Measurements from ENCODE around the gene RITA1. TPM values are rescaled to one million over a fixed set of nuclear protein-coding genes. Genes with fewer than 3 reads are reported as not detected.
A peak's percentile ranks its signal among the peaks of the same experiment; 100 is the strongest.

Gene RITA1
- total and polyA plus RNA-seq, 4 donors = 10.6 to 18.1 (median 14.9) TPM

DNA sequence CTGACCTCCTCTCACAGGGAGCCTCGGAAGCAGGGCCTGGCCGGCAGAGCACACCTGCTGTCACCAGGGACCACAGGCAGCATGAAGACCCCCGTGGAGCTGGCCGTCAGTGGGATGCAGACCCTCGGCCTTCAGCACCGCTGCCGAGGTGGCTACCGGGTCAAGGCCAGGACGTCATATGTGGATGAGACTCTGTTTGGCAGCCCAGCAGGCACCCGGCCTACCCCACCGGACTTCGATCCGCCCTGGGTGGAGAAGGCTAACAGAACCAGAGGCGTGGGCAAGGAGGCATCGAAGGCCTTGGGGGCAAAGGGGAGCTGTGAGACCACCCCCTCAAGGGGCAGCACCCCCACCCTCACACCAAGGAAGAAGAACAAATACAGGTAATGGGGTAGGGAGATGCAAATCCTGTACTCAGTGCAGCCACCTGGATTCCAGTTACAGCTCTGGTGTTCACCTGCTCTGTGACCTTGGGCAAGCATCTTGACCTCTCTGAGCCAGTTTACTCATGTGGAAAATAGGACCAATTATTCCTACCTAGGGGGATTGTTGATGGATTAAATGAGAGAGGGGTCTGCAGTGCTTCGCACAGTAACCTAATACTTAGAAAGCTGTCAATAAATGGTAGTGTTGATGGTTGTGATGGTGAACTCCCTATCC lies 1.3 kb downstream of the RITA1 start:
- peak overlapping the region; percentile 8 to 97 for H3K9ac ChIP-seq (ENCODE audit: low read depth in 1 of 2, low read length in 2 of 2)

GRCh38 chr12:113189361-113189760 lies 3.8 kb downstream of the RITA1 start:
- peaks cover 7 to 22% (median 11%) of the 10 kb centered on the region in 4 donors for H3K36me3 ChIP-seq (ENCODE audit: control insufficient read depth in 4 of 4, insufficient read depth in 3 of 4, low read depth in 1 of 4, low read length in 3 of 4)
- peaks cover 6 to 30% (median 21%) of the 10 kb centered on the region in 4 donors for H3K4me1 ChIP-seq (ENCODE audit: control insufficient read depth in 4 of 4, insufficient read depth in 4 of 4, low read length in 3 of 4)
- WGBS = 57% methylated on average over 2 of the region's 2 CpGs
- TF ChIP-seq ZBTB33 (IDR thresholded peaks at IDR 0.05) (no peak), YY1 (IDR thresholded peaks at IDR 0.05) (peak; percentile 13), MAX (IDR thresholded peaks at IDR 0.05) (no peak), RXRA (IDR thresholded peaks at IDR 0.05) (peak in 1 of 2 donors; percentile 20)
- H3K9me3 ChIP-seq (ENCODE audit: control insufficient read depth in 4 of 4, low read length in 3 of 4) = no peaks in the 10 kb centered on the region
- H3K27ac ChIP-seq (ENCODE audit: low read depth in 1 of 2, low read length in 2 of 2) = no peak overlapping the region
- H3K27me3 ChIP-seq (ENCODE audit: control insufficient read depth in 4 of 4, insufficient read depth in 4 of 4, low read length in 3 of 4) = no peaks in the 10 kb centered on the region
- no peak overlapping the region for H3K4me3 ChIP-seq (ENCODE audit: low read depth in 1 of 3, low read length in 3 of 3)
- no peak overlapping the region for H3K9ac ChIP-seq (ENCODE audit: low read depth in 1 of 2, low read length in 2 of 2)
- DNase-seq (ENCODE audit: low spot score) = no peak

More for the DNA sequence above, 1.3 kb downstream of the RITA1 start:
- DNase-seq (ENCODE audit: low spot score) = no peak
- H3K27ac ChIP-seq (ENCODE audit: low read depth in 1 of 2, low read length in 2 of 2) = peak overlapping the region; percentile 74 to 98
- peaks cover 1 to 14% (median 6%) of the 10 kb centered on the region in 4 donors for H3K36me3 ChIP-seq (ENCODE audit: control insufficient read depth in 4 of 4, insufficient read depth in 3 of 4, low read depth in 1 of 4, low read length in 3 of 4)
- no peaks in the 10 kb centered on the region for H3K27me3 ChIP-seq (ENCODE audit: control insufficient read depth in 4 of 4, insufficient read depth in 4 of 4, low read length in 3 of 4)
- H3K4me1 ChIP-seq (ENCODE audit: control insufficient read depth in 4 of 4, insufficient read depth in 4 of 4, low read length in 3 of 4) = peaks cover 6 to 39% (median 24%) of the 10 kb centered on the region in 4 donors
- peak overlapping the region; percentile 24 to 81 (median 79) for H3K4me3 ChIP-seq (ENCODE audit: low read depth in 1 of 3, low read length in 3 of 3)
- no peaks in the 10 kb centered on the region for H3K9me3 ChIP-seq (ENCODE audit: control insufficient read depth in 4 of 4, low read length in 3 of 4)
- peak; percentile 59 to 61 for TF ChIP-seq RXRA (IDR thresholded peaks at IDR 0.05)
- TF ChIP-seq FOXA1 (IDR thresholded peaks at IDR 0.05) = no peak
- TF ChIP-seq, protein P1, sequence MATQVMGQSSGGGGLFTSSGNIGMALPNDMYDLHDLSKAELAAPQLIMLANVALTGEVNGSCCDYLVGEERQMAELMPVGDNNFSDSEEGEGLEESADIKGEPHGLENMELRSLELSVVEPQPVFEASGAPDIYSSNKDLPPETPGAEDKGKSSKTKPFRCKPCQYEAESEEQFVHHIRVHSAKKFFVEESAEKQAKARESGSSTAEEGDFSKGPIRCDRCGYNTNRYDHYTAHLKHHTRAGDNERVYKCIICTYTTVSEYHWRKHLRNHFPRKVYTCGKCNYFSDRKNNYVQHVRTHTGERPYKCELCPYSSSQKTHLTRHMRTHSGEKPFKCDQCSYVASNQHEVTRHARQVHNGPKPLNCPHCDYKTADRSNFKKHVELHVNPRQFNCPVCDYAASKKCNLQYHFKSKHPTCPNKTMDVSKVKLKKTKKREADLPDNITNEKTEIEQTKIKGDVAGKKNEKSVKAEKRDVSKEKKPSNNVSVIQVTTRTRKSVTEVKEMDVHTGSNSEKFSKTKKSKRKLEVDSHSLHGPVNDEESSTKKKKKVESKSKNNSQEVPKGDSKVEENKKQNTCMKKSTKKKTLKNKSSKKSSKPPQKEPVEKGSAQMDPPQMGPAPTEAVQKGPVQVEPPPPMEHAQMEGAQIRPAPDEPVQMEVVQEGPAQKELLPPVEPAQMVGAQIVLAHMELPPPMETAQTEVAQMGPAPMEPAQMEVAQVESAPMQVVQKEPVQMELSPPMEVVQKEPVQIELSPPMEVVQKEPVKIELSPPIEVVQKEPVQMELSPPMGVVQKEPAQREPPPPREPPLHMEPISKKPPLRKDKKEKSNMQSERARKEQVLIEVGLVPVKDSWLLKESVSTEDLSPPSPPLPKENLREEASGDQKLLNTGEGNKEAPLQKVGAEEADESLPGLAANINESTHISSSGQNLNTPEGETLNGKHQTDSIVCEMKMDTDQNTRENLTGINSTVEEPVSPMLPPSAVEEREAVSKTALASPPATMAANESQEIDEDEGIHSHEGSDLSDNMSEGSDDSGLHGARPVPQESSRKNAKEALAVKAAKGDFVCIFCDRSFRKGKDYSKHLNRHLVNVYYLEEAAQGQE (IDR thresholded peaks at IDR 0.05) = no peak
- peak; percentile 48 for TF ChIP-seq SP1 (IDR thresholded peaks at IDR 0.05)
- peak; percentile 72 to 75 for TF ChIP-seq HNF4A (conservative IDR thresholded peaks at IDR 0.05)
- no peak for TF ChIP-seq ATF3 (IDR thresholded peaks at IDR 0.05)
- TF ChIP-seq EGR1 (IDR thresholded peaks at IDR 0.05; ENCODE audit: low read depth in 2 of 2) = no peak
- TF ChIP-seq HNF4G (IDR thresholded peaks at IDR 0.05) = no peak
- no peak for TF ChIP-seq YY1 (IDR thresholded peaks at IDR 0.05)
- 36% methylated on average over 16 of the region's 16 CpGs for WGBS
